Keratinocyte (primary cell): Measurements from ENCODE around the gene FAM163A. TPM values are rescaled to one million over a fixed set of nuclear protein-coding genes. Genes with fewer than 3 reads are reported as not detected.

Experiments used
- DNase-seq: peaks from one replicate; pipeline ENCODE4 v3.0.0-alpha.2; 2011; ENCODE audit warnings: low read depth, missing footprints, low spot score
- FAIRE-seq: peaks from 2 replicates; lab custom pipeline; 2011; peaks lifted over from hg19 to GRCh38; lab: Jason Lieb, UNC
- H2AFZ ChIP-seq: 2 replicates; pipeline ENCODE4 v1.6.0; 2012; ENCODE audit warnings: low read length, control low read depth, inconsistent platforms; ENCODE audit not compliant: control insufficient read depth
- H3K27ac ChIP-seq: 2 replicates; pipeline ENCODE4 v1.5.1; 2011; ENCODE audit warnings: low read length; ENCODE audit not compliant: control insufficient read depth, insufficient read depth
- H3K27me3 ChIP-seq: 3 replicates; pipeline ENCODE4 v1.6.0; 2011; ENCODE audit warnings: low read length; ENCODE audit not compliant: control insufficient read depth, insufficient read depth; ENCODE audit errors: extremely low read depth
- H3K36me3 ChIP-seq, 2 experiments: 2 replicates in 1 of 2; 3 replicates in 1 of 2; pipeline ENCODE4 v1.5.1; 2011; ENCODE audit warnings: low read length in 2 of 2, mild to moderate bottlenecking in 1 of 2; ENCODE audit not compliant: control insufficient read depth in 2 of 2, insufficient read depth in 2 of 2; ENCODE audit errors: extremely low read depth in 1 of 2
- H3K4me1 ChIP-seq: 3 replicates; pipeline ENCODE4 v1.5.1; 2011; ENCODE audit warnings: low read length; ENCODE audit not compliant: control insufficient read depth, insufficient read depth; ENCODE audit errors: extremely low read depth
- H3K4me2 ChIP-seq: 3 replicates; pipeline ENCODE4 v1.6.0; 2011; ENCODE audit warnings: low read depth, low read length; ENCODE audit not compliant: control insufficient read depth, insufficient read depth; ENCODE audit errors: extremely low read depth
- H3K4me3 ChIP-seq, 3 experiments: fragments of 200-600 bp in 1 of 3; sonication (generic) in 1 of 3; 2 replicates in 2 of 3; 3 replicates in 1 of 3; pipeline ENCODE4 v1.5.1; 2011 to 2016; ENCODE audit warnings: low read length in 3 of 3, mild to moderate bottlenecking in 3 of 3, control low read depth in 2 of 3, inconsistent platforms in 1 of 3, low read depth in 1 of 3, mixed read lengths in 1 of 3, mixed run types in 1 of 3, moderate library complexity in 1 of 3; ENCODE audit not compliant: control insufficient read depth in 2 of 3, insufficient read depth in 2 of 3; ENCODE audit errors: extremely low read depth in 1 of 3
- H3K79me2 ChIP-seq: 2 replicates; pipeline ENCODE4 v1.6.0; 2012; ENCODE audit warnings: low read length; ENCODE audit not compliant: control insufficient read depth, insufficient read depth
- H3K9ac ChIP-seq: 3 replicates; pipeline ENCODE4 v1.6.0; 2011; ENCODE audit warnings: low read length; ENCODE audit not compliant: control insufficient read depth, insufficient read depth; ENCODE audit errors: extremely low read depth
- H3K9me1 ChIP-seq: 3 replicates; pipeline ENCODE4 v1.6.0; 2011; ENCODE audit warnings: low read length; ENCODE audit not compliant: control insufficient read depth, insufficient read depth; ENCODE audit errors: extremely low read depth
- H3K9me3 ChIP-seq: 2 replicates; pipeline ENCODE4 v1.5.1; 2012; ENCODE audit warnings: low read depth, low read length; ENCODE audit not compliant: control insufficient read depth
- H4K20me1 ChIP-seq: 3 replicates; pipeline ENCODE4 v1.6.0; 2011; ENCODE audit warnings: low read length; ENCODE audit not compliant: control insufficient read depth, insufficient read depth; ENCODE audit errors: extremely low read depth
- CTCF ChIP-seq, 3 experiments: IDR thresholded peaks in 1 of 3; conservative IDR thresholded peaks in 1 of 3; optimal IDR thresholded peaks in 1 of 3; 2 replicates in 2 of 3; 3 replicates in 1 of 3; pipeline versions ENCODE3 to v1.5.1; 2011; ENCODE audit warnings: low read length in 3 of 3, mild to moderate bottlenecking in 3 of 3, moderate library complexity in 2 of 3, control low read depth in 1 of 3, inconsistent platforms in 1 of 3; ENCODE audit not compliant: insufficient read depth in 2 of 3; ENCODE audit errors: extremely low read depth in 1 of 3
- EZH2 ChIP-seq: IDR thresholded peaks from one replicate; pipeline ENCODE4 v1.6.1; 2012; ENCODE audit warnings: inconsistent platforms, mild to moderate bottlenecking, low read length, moderate library complexity
- dilution Hi-C: fragments of 300-500 bp; cut with MboI; formaldehyde crosslinking; loops from one replicate; pipeline ENCODE4 v1.7.0; 2020; ENCODE audit warnings: low sequenced_read_pairs; ENCODE audit not compliant: extremely low pct_ligation_motif_present
- polyA plus RNA-seq, 5 experiments: library from polyadenylated mRNA; depleted of rRNA in 3 of 5; stranded (reverse) in 3 of 5; stranded (forward) in 1 of 5; unstranded in 1 of 5; fragments of >200 nt; gene quantifications; 1 replicate in 1 of 5; 2 replicates in 3 of 5; 3 replicates in 1 of 5; pipeline versions ENCODE4 v1.2.1 to v1.2.3, GENCODE V29; 2011 to 2012; ENCODE audit warnings: missing spikeins in 2 of 5, low read depth in 1 of 5, low replicate concordance in 1 of 5

Gene FAM163A
- polyA plus RNA-seq, 1 donor (not counting 4 experiments of a cell fraction or from before 2014, with no cell fraction given) = not detected

GRCh38 chr1:179745131-179745611, 2.1 kb downstream of the FAM163A start:
- dilution Hi-C loops = no loop called here
- Histone ChIP-seq H3K27me3 (peaks cover 62% of the 10 kb centered on the region), H3K4me2 (no peak overlapping the region)

GRCh38 chr1:179745743-179746142, 2.7 kb downstream of the FAM163A start:
- Histone ChIP-seq H3K9ac (no peak overlapping the region), H4K20me1 (peaks cover 3% of the 10 kb centered on the region), H3K4me2 (no peak overlapping the region), H3K4me3 (no peak overlapping the region), H2AFZ (no peak overlapping the region), H3K9me3 (no peaks in the 10 kb centered on the region), H3K36me3 (no peaks in the 10 kb centered on the region), H3K27ac (no peak overlapping the region), H3K9me1 (no peaks in the 10 kb centered on the region), H3K79me2 (no peaks in the 10 kb centered on the region), H3K4me1 (no peaks in the 10 kb centered on the region), H3K27me3 (peaks cover 58% of the 10 kb centered on the region)
- dilution Hi-C loops = no loop called here
- TF ChIP-seq EZH2 (no peak), CTCF (optimal IDR thresholded peaks at IDR 0.05 in 1 of 3, IDR thresholded peaks at IDR 0.05 in 1 of 3, conservative IDR thresholded peaks at IDR 0.05 in 1 of 3; ENCODE audit: extremely low read depth in 1 of 3, insufficient read depth in 2 of 3, low read length in 3 of 3) (no peak)
- no peak for FAIRE-seq
- DNase-seq = no peak

More at GRCh38 chr1:179745131-179745611, 2.1 kb downstream of the FAM163A start:
- Histone ChIP-seq H3K4me1 (no peaks in the 10 kb centered on the region), H3K9me3 (no peaks in the 10 kb centered on the region), H3K9me1 (no peaks in the 10 kb centered on the region), H3K36me3 (no peaks in the 10 kb centered on the region), H2AFZ (no peak overlapping the region), H3K4me3 (no peak overlapping the region), H3K9ac (no peak overlapping the region), H3K79me2 (no peaks in the 10 kb centered on the region), H4K20me1 (peaks cover 3% of the 10 kb centered on the region), H3K27ac (no peak overlapping the region)
- no peak for DNase-seq
- TF ChIP-seq EZH2 (peak; percentile 46), CTCF (optimal IDR thresholded peaks at IDR 0.05 in 1 of 3, IDR thresholded peaks at IDR 0.05 in 1 of 3, conservative IDR thresholded peaks at IDR 0.05 in 1 of 3; ENCODE audit: extremely low read depth in 1 of 3, insufficient read depth in 2 of 3, low read length in 3 of 3) (no peak)
- no peak for FAIRE-seq
